ENCODE measurements around the gene NRGN. TPM values are rescaled to one million over a fixed set of nuclear protein-coding genes. Genes with fewer than 3 reads are reported as not detected.

Gene NRGN
- total RNA-seq, 1 donor from 2014 or later: 0.39 TPM

GRCh38 chr11:124791626-124792341, 52.0 kb downstream of the NRGN start:
- no peak for DNase-seq

- DNase-seq: no peak
Measured at GRCh38 chr11:124793466-124794278, 53.9 kb downstream of the NRGN start.

- no peak for DNase-seq
Measured at GRCh38 chr11:124796312-124796711, 56.6 kb downstream of the NRGN start.

Other genes with a start within 250 kb of the NRGN start
- gene OR8B12, start 196.3 kb upstream of the NRGN start, total RNA-seq: not detected
- not detected for gene OR8A1, start 169.9 kb upstream of the NRGN start, total RNA-seq
- not detected for gene PANX3, start 128.5 kb upstream of the NRGN start, total RNA-seq
- 13.6 TPM for gene TBRG1, start 117.1 kb upstream of the NRGN start, total RNA-seq
- 3.9 TPM for gene SIAE, start 66.2 kb upstream of the NRGN start, total RNA-seq
- gene SPA17, start 66.0 kb upstream of the NRGN start, total RNA-seq: 2.9 TPM
- gene VSIG2, start 12.3 kb downstream of the NRGN start, total RNA-seq: 0.20 TPM
- gene ESAM, start 22.3 kb downstream of the NRGN start, total RNA-seq: 9.2 TPM
- gene MSANTD2, start 60.5 kb downstream of the NRGN start, total RNA-seq: 15.2 TPM
- 8.8 TPM for gene ROBO3, start 125.5 kb downstream of the NRGN start, total RNA-seq
- 9.7 TPM for gene ROBO4, start 157.9 kb downstream of the NRGN start, total RNA-seq
- gene HEPN1, start 179.3 kb downstream of the NRGN start, total RNA-seq: not detected
- 3.6 TPM for gene HEPACAM, start 196.1 kb downstream of the NRGN start, total RNA-seq
- gene CCDC15, start 214.3 kb downstream of the NRGN start, total RNA-seq: 4.3 TPM